WTC11 (cell line): ENCODE results near the gene AK9.

Source experiments
- E2F4 ChIP-seq: sonication (generic); formaldehyde crosslinking; IDR thresholded peaks from 2 replicates; pipeline ENCODE4 v1.8.1; 2022; ENCODE audit warnings: low read depth, mild to moderate bottlenecking, moderate library complexity, missing genetic modification reagents, borderline replicate concordance
- ELF4 ChIP-seq: sonication (generic); formaldehyde crosslinking; IDR thresholded peaks from 2 replicates; pipeline ENCODE4 v1.8.1; 2022; ENCODE audit warnings: low read depth, mild to moderate bottlenecking, moderate library complexity, missing genetic modification reagents
- HMGA2 ChIP-seq: fragments of 250-450 bp; sonication (Bioruptor Pico); IDR thresholded peaks from 2 replicates; pipeline ENCODE4 v1.4.0; 2021; ENCODE audit warnings: mild to moderate bottlenecking, moderate library complexity
- MYBL2 ChIP-seq: sonication (generic); formaldehyde crosslinking; IDR thresholded peaks from 2 replicates; pipeline ENCODE4 v1.8.1; 2023; ENCODE audit warnings: mild to moderate bottlenecking, moderate library complexity, missing genetic modification reagents
- NFYB ChIP-seq: sonication (generic); formaldehyde crosslinking; conservative IDR thresholded peaks from 2 replicates; pipeline ENCODE4 v1.8.0; 2022; ENCODE audit warnings: low read depth, missing genetic modification reagents
- OVOL2 ChIP-seq: fragments of 250-450 bp; sonication (Bioruptor Pico); IDR thresholded peaks from 2 replicates; pipeline ENCODE4 v1.9.0; 2021; ENCODE audit warnings: mild to moderate bottlenecking, borderline replicate concordance
- SP1 ChIP-seq: sonication (generic); formaldehyde crosslinking; conservative IDR thresholded peaks from 2 replicates; pipeline ENCODE4 v1.8.1; 2022; ENCODE audit warnings: missing genetic modification reagents
- TEAD4 ChIP-seq: sonication (generic); formaldehyde crosslinking; IDR thresholded peaks from 2 replicates; pipeline ENCODE4 v1.8.0; 2022; ENCODE audit warnings: mild to moderate bottlenecking, missing genetic modification reagents
- USF1 ChIP-seq: sonication (generic); formaldehyde crosslinking; IDR thresholded peaks from 2 replicates; pipeline ENCODE4 v1.8.0; 2022; ENCODE audit warnings: mild to moderate bottlenecking, missing genetic modification reagents
- ZBTB21 ChIP-seq: sonication (generic); formaldehyde crosslinking; IDR thresholded peaks from 2 replicates; pipeline ENCODE4 v1.8.1; 2023; ENCODE audit warnings: mild to moderate bottlenecking, missing genetic modification reagents, borderline replicate concordance
- TF ChIP-seq, protein P1 (sequence below): fragments of 200-600 bp; IDR thresholded peaks from 2 replicates; pipeline ENCODE4 v1.8.0; 2022; ENCODE audit warnings: antibody characterized with exemption
- TF ChIP-seq, protein P2 (sequence below): sonication (generic); formaldehyde crosslinking; IDR thresholded peaks from 2 replicates; pipeline ENCODE4 v1.8.1; 2023; ENCODE audit warnings: mild to moderate bottlenecking, missing genetic modification reagents, moderate library complexity
- TF ChIP-seq, protein P3 (sequence below): sonication (generic); formaldehyde crosslinking; IDR thresholded peaks from 2 replicates; pipeline ENCODE4 v1.8.0; 2022; ENCODE audit warnings: missing genetic modification reagents
- TF ChIP-seq, protein P4 (sequence below): fragments of 250-450 bp; sonication (Bioruptor Pico); IDR thresholded peaks from 2 replicates; pipeline ENCODE4 v1.9.0; 2021; ENCODE audit warnings: moderate library complexity, mild to moderate bottlenecking, inconsistent platforms, borderline replicate concordance

GRCh38 chr6:109453594-109454495 is 237.2 kb downstream of the AK9 start:
- TF ChIP-seq E2F4 (no peak), ELF4 (CRISPR knock-in tag) (no peak), TEAD4 (CRISPR knock-in tag) (no peak), OVOL2 (CRISPR knock-in tag) (no peak), SP1 (CRISPR knock-in tag) (no peak), ZBTB21 (CRISPR knock-in tag) (no peak), HMGA2 (CRISPR knock-in tag) (no peak), NFYB (CRISPR knock-in tag) (no peak), MYBL2 (CRISPR knock-in tag) (no peak), USF1 (CRISPR knock-in tag) (no peak)
- TF ChIP-seq, protein P1, sequence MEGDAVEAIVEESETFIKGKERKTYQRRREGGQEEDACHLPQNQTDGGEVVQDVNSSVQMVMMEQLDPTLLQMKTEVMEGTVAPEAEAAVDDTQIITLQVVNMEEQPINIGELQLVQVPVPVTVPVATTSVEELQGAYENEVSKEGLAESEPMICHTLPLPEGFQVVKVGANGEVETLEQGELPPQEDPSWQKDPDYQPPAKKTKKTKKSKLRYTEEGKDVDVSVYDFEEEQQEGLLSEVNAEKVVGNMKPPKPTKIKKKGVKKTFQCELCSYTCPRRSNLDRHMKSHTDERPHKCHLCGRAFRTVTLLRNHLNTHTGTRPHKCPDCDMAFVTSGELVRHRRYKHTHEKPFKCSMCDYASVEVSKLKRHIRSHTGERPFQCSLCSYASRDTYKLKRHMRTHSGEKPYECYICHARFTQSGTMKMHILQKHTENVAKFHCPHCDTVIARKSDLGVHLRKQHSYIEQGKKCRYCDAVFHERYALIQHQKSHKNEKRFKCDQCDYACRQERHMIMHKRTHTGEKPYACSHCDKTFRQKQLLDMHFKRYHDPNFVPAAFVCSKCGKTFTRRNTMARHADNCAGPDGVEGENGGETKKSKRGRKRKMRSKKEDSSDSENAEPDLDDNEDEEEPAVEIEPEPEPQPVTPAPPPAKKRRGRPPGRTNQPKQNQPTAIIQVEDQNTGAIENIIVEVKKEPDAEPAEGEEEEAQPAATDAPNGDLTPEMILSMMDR: no peak
- TF ChIP-seq, protein P2, sequence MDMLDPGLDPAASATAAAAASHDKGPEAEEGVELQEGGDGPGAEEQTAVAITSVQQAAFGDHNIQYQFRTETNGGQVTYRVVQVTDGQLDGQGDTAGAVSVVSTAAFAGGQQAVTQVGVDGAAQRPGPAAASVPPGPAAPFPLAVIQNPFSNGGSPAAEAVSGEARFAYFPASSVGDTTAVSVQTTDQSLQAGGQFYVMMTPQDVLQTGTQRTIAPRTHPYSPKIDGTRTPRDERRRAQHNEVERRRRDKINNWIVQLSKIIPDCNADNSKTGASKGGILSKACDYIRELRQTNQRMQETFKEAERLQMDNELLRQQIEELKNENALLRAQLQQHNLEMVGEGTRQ (CRISPR knock-in tag): no peak
- TF ChIP-seq, protein P3, sequence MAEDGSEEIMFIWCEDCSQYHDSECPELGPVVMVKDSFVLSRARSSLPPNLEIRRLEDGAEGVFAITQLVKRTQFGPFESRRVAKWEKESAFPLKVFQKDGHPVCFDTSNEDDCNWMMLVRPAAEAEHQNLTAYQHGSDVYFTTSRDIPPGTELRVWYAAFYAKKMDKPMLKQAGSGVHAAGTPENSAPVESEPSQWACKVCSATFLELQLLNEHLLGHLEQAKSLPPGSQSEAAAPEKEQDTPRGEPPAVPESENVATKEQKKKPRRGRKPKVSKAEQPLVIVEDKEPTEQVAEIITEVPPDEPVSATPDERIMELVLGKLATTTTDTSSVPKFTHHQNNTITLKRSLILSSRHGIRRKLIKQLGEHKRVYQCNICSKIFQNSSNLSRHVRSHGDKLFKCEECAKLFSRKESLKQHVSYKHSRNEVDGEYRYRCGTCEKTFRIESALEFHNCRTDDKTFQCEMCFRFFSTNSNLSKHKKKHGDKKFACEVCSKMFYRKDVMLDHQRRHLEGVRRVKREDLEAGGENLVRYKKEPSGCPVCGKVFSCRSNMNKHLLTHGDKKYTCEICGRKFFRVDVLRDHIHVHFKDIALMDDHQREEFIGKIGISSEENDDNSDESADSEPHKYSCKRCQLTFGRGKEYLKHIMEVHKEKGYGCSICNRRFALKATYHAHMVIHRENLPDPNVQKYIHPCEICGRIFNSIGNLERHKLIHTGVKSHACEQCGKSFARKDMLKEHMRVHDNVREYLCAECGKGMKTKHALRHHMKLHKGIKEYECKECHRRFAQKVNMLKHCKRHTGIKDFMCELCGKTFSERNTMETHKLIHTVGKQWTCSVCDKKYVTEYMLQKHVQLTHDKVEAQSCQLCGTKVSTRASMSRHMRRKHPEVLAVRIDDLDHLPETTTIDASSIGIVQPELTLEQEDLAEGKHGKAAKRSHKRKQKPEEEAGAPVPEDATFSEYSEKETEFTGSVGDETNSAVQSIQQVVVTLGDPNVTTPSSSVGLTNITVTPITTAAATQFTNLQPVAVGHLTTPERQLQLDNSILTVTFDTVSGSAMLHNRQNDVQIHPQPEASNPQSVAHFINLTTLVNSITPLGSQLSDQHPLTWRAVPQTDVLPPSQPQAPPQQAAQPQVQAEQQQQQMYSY (CRISPR knock-in tag): no peak
- TF ChIP-seq, protein P4, sequence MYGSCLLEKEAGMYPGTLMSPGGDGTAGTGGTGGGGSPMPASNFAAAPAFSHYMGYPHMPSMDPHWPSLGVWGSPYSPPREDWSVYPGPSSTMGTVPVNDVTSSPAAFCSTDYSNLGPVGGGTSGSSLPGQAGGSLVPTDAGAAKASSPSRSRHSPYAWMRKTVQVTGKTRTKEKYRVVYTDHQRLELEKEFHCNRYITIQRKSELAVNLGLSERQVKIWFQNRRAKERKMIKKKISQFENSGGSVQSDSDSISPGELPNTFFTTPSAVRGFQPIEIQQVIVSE (CRISPR knock-in tag): no peak
